Left cardiac atrium (tissue), 4 donors: ENCODE measurements around the gene CADM1. TPM values are rescaled to one million over a fixed set of nuclear protein-coding genes. Genes with fewer than 3 reads are reported as not detected.

Source experiments
- ATAC-seq, 2 donors: fragments of 200-7000 bp; cut with Tn5 transposase; one replicate each; pipeline ENCODE4 v1.9.1; 2020; ENCODE audit warnings: mild to moderate bottlenecking in 2 of 2, moderate library complexity in 2 of 2
- DNase-seq: peaks from one replicate; pipeline ENCODE4 v3.0.0-alpha.2; 2020
- intact Hi-C, 2 donors: fragments of 100-400 bp; cut with DNase I; formaldehyde crosslinking; loops; one replicate each; pipeline versions ENCODE4 v1.14.1 to v1.15.1; 2022 to 2023
- long read RNA-seq: library from polyadenylated mRNA; unstranded; transcript quantifications from one replicate; pipeline ENCODE4 v2.0.0, GENCODE V29; 2021
- total RNA-seq, 2 donors: library from RNA; stranded (reverse); fragmentation: NEBNext Ultra II Directional; extraction: Animal tissue kit (Norgen Biotek cat#: 25700); gene quantifications; one replicate each; pipeline ENCODE4 v1.2.1, GENCODE V29; 2021
- donor health status: DM: no; HTN: yes; CAD: no.
- donor health status: DM: no; HTN: yes; CAD: no; lungs with severe emphysema.
- donor health status: DM: yes; HTN: yes; CAD: no.
- donor health status: Dilated cardiomyopathy.

CADM1 gene
- total RNA-seq = 10 to 100 TPM; 25.0 to 34.3 TPM
- long read RNA-seq, partial matches to known transcripts = 30 of 34 reads
- long read RNA-seq, other reads (novel, unspliced or antisense) = 4 of 34 reads

DNA sequence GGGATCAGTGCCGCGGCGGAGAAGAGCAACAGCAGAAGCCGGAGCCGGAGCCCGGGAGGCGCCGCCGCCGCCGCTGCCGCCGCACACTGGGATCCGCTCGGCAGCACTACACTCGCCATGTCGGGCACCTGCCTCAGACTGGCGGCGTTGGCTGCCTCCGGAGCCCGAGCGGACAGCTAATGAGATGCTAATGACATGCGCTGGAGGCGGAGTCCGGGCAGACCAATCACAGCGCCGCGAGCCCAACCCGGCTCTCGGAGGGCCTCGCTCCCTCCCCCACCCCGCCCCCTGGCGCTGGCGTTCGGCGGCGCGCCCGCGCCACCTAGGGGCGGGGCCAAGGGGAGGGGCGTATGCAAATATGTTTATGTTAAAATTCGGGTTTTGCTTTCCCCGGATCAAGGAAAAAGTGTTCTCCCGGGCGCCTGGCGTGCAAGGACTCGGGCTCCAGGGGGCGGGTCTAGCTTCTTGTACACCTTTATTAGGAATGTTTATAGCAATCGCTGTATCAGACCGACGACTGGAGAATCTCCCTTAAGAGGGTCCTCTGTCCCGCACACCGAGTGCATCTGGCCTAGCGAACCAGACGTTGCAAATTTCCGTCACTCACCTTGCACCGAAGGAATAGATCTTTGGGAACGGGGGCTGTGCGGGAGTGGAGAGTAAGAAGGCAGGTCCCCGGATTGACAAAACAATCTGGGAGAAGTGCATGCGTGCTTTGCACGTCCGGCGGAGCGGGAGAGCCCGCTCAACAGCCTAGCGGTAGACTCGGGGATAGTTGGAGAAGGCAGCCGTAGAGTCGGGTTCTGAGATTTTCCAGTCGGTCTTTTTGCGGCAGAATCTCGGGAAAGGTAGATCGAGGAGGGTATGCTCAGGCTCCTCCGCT lies at the start of gene CADM1:
TSS of gene CADM1 (minus strand) at position 140 of the 883 bp plus-strand sequence.
- peak; percentile 95 to 98 for ATAC-seq
- intact Hi-C loops = loop anchor here (5.0 to 10.0 kb wide), 3 partner anchors 167 to 170 kb away; no protein-coding TSS in a partner anchor
- peak; percentile 96 for DNase-seq

DNA sequence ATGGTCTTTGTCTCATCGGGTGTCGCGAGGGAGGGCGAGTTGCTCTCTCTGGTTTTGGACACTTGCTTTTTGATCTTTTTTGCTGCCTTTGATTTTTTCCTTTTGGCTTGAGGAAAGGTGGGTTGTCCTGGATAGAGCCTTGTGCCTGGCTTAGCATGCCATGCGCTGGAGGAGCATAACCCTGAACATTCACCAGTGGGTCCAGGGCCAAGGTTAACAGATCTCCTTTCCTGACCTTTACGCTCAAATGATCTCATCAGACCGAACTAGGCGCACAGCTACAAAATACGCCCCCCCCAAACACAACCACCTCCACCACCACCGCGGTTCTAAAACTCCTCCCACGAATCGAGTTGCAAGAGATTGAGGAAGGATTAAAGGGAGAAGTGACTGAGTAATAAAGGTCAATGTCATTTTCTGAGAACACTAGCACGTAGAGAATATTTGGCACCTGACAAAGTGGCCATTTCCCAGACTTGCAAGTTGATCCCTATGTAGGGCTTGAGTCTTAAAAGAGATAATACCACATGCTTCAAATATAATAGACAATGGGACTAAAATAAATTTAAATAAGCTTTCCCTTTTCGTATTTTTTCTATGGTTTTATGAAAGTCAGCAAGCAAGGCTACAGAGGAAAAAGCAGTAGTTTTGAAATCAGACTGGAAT lies 48.7 kb upstream of the CADM1 start:
- no peak for DNase-seq
- intact Hi-C loops = no loop called here
- ATAC-seq = no peak

DNA sequence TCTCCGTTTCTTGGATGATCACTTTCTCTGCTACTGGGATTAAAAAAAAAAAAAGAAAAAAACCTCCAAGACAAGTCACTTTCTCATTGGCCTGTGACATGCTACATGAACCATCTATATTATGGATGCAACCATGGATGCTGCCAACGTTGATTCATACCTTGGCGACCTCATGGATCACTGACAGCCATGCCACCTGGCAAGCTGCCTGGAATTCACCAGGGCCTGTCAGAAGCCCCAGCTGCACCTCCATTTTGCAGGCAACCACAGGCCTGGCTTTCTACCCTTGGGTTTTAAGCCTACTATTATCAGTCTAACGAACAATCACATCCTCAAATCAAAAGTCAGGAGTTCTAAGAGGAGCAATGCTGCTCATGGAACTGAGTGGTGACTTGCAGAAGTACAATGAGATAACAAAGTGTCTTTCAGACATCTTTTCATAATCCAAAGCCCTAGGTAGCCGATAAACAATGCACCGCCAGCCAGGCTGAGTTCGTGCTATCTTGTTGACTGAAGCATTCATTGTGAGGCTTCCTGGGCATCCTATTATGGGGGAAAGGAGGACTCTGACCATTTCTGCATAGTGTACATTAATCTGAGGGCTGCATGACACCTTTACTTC lies 48.0 kb upstream of the CADM1 start:
- intact Hi-C loops = no loop called here
- no peak for DNase-seq
- ATAC-seq = no peak

DNA sequence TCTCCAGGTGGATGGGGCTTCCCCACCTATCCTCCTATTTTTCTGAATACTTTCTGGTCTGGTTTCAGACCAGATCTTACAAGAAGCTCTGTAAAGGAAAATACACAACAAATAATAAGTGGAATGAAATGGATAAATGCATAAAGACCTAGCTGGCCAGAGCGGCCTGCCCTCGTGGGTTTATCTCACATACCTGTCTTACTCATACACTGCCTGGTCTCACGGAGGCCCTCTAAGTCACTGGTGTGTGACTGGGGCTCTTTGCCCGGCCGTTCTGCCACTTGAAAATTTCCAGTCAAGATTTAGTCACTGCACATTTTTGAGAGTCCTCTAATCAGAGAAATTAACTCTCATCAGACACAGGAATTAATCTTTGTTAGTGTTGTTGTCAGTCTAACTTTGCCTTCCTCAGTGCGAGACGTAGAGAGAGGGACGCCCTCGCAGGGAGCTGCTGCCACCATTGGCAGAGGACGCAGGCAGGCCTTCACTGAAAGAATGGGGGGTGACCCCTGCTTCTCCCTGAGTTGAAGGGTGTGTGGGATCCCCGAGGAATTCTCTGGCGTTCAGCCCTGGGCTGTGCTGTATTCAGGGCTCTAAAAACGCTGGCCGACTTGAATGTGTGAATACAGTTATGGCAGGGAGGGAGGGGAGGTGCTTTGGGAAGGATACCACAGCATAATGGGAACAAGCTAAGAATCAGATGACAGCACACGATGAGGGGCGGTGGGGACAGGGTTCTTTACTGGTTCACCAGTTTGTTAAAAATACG lies 46.3 kb upstream of the CADM1 start:
- intact Hi-C loops = no loop called here
- ATAC-seq (no peak), DNase-seq (no peak)

DNA sequence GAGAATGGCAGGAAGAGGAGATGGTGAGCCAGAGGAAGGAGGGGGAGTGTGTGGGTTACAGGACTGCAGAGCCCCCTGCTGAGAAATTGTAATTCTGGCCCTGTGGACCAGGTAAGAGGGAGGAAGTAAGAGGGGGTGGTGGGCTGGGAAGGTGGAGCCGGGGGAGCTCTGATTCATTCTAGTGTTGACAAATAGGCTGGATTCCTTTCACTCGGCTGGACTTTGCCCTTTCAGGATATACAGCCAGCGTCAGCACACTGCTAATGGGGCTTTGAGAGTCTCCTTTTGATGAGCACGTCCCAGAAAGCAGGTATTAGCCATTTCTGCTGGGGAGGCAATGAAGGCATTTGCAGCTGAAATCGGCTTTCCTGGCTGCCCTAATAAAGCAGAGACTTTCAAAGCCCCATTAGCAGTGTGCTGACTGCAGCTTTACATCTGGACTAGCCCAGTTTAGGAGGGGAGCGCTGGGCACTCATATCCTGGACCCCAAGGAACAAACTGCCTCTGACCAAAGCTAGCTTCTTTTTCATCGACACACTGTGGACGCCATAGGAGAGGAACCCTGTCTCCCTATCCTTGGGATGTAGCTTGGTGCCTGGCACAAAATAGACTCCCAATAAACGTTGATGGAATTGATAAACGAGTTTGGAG lies 44.8 kb upstream of the CADM1 start:
- ATAC-seq = no peak
- no peak for DNase-seq
- intact Hi-C loops = no loop called here

DNA sequence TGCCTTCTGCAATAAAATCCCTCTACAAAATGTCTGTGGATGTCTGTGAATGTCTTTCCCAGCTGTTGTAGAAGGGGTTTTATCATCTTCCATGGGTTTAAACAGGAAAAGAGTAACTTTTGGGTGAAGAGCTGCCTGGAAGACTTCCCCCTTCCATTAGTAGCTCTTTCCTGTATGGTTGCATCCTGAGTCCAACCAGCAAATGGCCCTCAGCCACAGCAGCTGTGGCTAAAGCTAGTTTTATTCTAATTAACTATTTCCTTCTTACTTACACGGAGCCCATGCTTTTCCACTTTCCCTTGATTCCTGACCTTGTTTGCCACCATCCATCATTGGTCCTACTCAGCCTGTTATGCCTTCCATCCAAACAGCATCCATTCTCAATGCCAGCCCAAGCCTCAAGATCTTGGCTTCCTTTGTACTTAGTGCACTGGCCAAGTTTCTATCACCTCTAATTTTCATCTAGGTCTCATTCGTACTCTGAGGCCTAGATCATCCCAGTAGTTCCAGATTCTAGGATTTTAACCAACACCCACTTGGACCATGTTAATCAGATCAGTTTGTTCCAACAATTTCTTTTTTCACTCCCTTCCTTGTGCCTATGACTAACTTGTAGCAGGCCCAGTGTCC lies 41.5 kb upstream of the CADM1 start:
- ATAC-seq (no peak), DNase-seq (no peak)
- intact Hi-C loops = no loop called here

DNA sequence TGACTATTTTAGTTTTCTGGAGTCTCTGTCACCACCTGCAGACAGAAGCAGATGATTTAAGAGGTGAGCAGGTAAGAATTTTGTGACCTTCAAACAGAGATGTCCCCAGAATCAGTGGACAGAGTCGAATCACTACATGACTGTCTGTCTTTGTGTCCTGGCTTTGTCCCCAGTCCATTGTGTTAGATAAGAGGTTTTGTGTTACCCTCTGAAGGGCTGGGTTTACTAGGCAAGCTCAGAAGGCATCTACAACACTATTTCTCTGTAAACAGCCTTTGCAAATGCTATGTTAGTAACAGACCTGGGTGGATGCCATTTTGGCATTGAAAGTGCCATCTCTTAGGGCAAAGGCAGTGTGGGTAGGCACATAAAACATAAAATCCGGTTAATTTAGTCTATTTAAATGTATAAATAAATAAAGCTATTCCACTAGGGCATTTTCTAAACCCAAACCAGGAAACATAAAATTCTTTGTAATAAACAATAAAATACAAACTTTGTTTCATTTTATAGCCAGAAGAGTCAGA lies 40.3 kb upstream of the CADM1 start:
- no peak for ATAC-seq
- intact Hi-C loops = no loop called here

DNA sequence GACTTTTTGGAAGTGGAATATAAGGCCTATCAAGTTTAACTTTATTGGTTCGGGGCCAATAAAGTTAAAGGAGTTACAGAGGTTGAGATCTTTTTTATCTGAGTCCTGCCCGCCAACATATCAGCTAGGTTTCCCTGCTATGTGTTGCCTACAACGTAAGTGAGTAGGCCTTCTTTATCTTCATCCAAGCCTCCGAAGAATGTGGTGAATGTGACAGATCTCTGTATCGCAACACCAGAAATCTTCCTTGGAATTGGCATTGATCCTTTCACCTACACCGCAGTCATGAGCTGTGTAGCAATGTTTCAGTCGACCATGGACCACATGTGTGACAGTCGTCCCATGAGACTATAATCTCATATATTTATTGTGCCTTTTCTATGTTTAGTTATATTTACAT lies 37.3 kb upstream of the CADM1 start:
- ATAC-seq (no peak), DNase-seq (no peak)
- intact Hi-C loops = no loop called here

More for the DNA sequence above, 40.3 kb upstream of the CADM1 start:
- DNase-seq = no peak

DNA sequence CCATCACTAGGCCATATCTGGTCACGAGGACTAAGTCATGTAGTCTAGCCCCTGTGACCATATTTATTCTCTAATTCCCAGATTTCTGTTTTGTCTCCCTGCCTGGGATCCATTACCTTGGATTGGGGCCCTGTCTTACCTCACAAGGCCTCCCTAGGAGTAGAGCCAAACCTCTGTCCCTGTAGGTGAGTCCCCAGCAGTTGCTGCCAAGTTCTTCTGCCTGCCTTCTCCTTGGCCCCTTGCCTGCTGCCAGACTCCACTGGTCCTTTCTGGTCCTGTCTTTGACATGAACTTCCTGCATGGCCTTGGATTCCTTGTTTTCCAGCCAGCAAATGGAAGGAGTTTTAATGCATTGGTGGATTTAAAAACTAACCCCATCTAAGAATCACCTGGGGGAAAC lies 35.6 kb upstream of the CADM1 start:
- no peak for ATAC-seq

DNA sequence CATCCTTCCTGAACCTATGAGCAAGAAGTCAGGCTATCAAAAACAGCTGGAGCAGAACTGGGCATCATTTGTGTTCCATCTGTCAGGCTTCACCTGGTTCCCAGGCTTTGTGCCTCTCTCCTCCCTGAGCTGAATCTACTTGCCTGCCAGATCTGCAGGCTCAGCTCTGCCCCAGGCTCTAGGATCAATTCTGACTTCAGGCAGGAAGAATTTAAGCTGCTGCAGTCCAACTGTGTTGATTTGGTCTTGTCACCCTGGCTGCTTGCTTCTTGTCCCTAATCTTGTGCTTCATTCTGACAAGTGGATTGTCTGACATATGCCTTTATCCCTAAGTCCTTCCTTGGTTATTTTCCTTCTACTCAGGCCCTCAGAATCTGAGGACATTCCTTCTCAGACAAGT lies 31.6 kb upstream of the CADM1 start:
- DNase-seq (no peak), ATAC-seq (no peak)
- intact Hi-C loops = no loop called here

More for the DNA sequence above, 35.6 kb upstream of the CADM1 start:
- intact Hi-C loops = no loop called here
- DNase-seq = no peak

DNA sequence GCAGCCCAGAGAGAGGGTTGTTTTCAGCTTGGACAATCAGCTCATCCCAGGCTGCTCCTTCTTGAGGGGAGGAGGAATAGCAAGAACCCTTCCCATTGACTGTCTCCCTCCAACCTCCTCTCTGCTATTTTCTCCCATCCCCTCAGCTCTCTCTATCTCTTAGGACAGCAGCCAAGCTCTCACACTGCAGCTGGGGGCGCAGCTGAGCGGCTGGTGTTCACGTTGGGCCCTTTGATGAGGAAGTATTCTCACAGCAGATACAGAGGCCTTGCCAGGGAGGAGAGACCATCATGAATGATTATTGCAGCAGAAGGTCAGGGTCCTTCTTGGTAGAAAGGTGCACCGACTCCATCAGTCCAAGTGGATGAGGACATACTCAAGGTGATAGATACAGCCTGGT lies 26.5 kb upstream of the CADM1 start:
- intact Hi-C loops = no loop called here
- no peak for DNase-seq
- ATAC-seq = peak in 1 of 2 donors; percentile 15

DNA sequence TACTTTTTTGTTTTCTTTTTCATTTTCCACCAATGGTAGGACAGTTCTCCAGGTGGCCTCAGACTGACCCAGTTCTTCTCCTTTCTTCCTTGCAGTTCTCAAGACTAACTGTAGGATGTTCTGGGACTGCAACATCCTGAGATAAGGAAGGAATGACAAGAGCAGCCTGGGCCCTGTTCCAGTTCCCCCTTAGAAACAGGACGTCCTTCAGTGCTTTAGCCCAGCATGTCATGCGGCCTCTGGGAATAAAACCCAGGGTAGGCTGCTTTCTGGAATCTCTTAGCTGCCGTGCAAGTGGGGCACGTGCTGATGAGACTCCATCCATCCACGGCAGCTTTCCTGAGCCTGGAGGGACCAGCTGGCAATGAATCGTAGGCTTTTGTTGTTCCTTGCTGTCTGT lies 24.0 kb upstream of the CADM1 start:
- DNase-seq = peak; percentile 60
- intact Hi-C loops = no loop called here
- peak; percentile 71 to 82 for ATAC-seq

DNA sequence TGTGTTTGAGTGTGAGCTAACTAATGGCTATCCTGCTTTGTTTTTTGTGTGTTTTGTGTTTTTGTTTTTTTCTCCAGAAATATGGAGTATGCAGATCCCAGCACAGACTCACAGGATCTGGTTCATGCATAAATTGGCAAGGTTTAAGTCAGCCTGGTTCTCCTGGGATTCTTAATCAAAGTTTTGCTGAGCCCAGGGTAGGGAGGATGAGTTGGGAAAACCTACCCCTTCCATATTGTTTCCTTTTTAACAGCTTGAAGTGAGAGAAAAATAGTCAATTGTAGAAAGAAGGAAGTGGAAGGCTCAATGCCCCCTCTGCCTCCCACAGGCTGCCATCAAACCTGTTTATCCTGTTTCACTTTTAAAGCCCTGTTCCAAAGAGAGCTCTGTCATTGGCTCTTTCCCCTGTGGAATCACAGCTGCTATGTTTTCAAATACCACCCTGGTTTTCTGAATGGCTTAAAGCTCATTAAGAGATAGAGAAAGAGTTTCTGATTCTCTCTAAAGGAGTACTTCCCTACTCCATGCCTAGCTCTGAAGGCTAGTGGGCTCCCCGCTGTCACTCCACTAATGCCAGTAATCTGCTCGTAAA lies 23.4 kb upstream of the CADM1 start:
- intact Hi-C loops = no loop called here
- DNase-seq = no peak

DNA sequence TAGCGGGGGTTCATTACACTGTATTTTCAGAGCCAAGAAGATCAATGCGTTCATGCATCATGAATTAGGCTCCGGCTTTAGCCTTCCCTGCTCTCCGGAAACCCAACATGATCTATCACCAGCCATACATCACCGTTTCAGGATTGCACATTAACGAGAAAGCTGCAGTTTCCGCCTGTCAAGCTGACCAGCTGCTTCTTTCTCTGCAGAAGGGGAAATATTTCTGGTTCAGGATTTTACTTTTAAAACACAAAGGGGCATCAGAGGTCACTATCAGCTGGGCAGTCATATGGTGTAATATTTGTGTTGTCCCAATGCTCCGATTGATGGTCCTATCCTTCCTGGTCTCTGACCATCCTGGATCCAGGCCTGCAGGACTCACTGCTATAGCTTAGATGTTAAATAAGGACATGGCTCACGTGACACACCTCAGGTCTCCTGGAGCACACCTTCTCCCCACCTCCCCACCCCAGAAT lies 21.4 kb upstream of the CADM1 start:
- intact Hi-C loops = no loop called here
- DNase-seq = no peak
- no peak for ATAC-seq

More for the DNA sequence above, 23.4 kb upstream of the CADM1 start:
- no peak for ATAC-seq

DNA sequence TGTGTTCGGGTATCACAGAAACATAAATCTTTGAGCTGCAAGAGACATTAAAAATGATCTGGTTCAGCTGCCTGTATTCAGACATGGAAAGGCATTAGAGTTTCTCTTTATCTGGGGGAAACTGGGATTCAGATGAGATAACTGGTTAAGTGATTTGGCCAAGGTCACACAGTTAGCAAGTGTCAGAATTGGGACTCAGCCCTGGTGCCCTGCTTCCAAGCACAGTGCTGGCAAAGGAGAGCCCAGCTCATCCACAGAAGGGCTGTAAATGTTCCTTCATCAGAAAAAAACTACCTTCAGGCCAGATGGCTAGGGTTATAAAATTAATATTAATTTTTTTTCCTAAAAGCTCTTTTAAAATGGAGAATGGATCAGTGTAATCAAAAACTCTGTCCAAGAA lies 20.4 kb upstream of the CADM1 start:
- no peak for DNase-seq
- ATAC-seq = peak; percentile 55 to 72
- intact Hi-C loops = no loop called here

DNA sequence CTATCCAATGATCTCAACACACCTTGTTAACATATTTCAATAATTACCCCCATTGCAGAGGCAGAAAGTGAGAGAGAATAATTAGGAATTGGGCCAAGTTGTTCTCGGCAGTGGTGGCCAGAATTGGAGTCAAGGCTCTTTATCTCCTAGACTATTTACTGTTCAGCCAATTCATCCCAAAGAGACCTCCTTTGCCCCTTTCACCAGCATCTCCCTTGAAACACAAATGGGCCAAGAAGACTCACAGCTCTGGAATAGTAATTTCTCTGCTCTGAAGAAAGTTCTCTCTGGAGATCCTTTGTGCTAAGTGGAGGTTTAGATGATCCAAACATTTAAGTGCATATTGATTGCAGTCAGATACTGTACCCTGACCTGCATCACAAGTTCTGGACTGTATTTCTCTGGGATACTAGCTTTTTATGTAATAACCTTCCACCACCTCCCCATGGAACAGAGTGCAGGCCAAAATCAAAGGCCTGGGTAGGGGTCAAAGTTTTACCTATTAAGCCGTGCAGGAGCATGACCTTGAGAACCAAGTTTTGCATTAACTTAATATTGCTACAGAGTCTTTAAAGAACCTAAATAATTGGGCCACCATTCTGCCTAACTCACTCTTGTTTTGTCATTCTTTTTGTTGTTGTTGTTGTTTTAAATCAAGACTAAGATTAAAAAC lies 19.6 kb upstream of the CADM1 start:
- no peak for DNase-seq
- no peak for ATAC-seq
- intact Hi-C loops = no loop called here

DNA sequence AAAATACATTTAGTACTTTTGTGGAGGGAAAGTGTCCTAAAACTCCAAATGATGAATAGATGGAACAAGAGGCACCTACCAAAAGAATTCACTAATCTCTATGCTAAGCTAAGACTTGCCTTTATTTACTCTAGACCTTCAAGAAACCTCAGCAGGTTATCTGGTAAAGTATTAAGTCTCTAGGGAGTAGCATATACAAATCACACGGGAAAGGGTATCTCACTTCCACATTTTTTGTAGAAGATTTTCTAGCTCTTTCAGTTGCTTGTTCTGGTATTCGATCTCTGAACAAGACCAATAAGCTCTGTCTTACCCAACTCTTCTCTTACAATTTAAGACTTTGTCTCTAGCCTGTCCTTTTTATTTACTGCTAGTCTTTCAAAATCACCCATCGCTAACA lies 18.1 kb upstream of the CADM1 start:
- ATAC-seq = no peak
- intact Hi-C loops = no loop called here
- no peak for DNase-seq
